K562 (cell line): ENCODE data around the gene C17orf50. TPM values are rescaled to one million over a fixed set of nuclear protein-coding genes. Genes with fewer than 3 reads are reported as not detected.

Experiments
- ATF1 ChIP-seq, 2 experiments: fragments of 450-650 bp in 1 of 2; IDR thresholded peaks; 2 replicates each; pipeline ENCODE4 v1.6.1; 2016; ENCODE audit warnings: missing compliant biosample characterization in 1 of 2, missing genetic modification characterization in 1 of 2
- CHD1 ChIP-seq: fragments of 200-600 bp; sonication (generic); IDR thresholded peaks from one replicate; pipeline ENCODE4 v1.6.1; 2012; ENCODE audit warnings: mild to moderate bottlenecking, moderate library complexity, low read length, inconsistent platforms
- ESRRB ChIP-seq: fragments of 250-450 bp; sonication (Bioruptor Pico); IDR thresholded peaks from 2 replicates; pipeline ENCODE4 v1.5.0; 2020; ENCODE audit warnings: mild to moderate bottlenecking, moderate library complexity, borderline replicate concordance
- MTA1 ChIP-seq: fragments of 450-650 bp; IDR thresholded peaks from 2 replicates; pipeline ENCODE4 v1.6.1; 2017; ENCODE audit warnings: borderline replicate concordance
- MXI1 ChIP-seq: IDR thresholded peaks from 2 replicates; pipeline ENCODE4 v1.6.1; 2011; ENCODE audit warnings: low read depth, mild to moderate bottlenecking, improper control_type of control experiment, low read length
- POLR3A ChIP-seq: IDR thresholded peaks from 2 replicates; pipeline ENCODE4 v1.6.1; 2011; ENCODE audit warnings: borderline replicate concordance, mild to moderate bottlenecking, moderate library complexity; ENCODE audit not compliant: insufficient read length, insufficient read depth; ENCODE audit errors: extremely low read depth
- PRDM10 ChIP-seq: fragments of 450-650 bp; IDR thresholded peaks from 2 replicates; pipeline ENCODE4 v1.6.1; 2018; ENCODE audit not compliant: partially characterized antibody
- RBBP5 ChIP-seq: fragments of 200-600 bp; sonication (generic); IDR thresholded peaks from 2 replicates; pipeline ENCODE4 v1.6.1; 2012; ENCODE audit warnings: borderline replicate concordance, mild to moderate bottlenecking, low read length, control low read depth, inconsistent platforms; ENCODE audit not compliant: insufficient read depth, poor library complexity, severe bottlenecking
- THAP12 ChIP-seq: fragments of 250-450 bp; sonication (Bioruptor Pico); IDR thresholded peaks from 2 replicates; pipeline ENCODE4 v1.9.0; 2021; ENCODE audit warnings: mild to moderate bottlenecking, inconsistent platforms
- ZC3H4 ChIP-seq: sonication (generic); formaldehyde crosslinking; IDR thresholded peaks from 2 replicates; pipeline ENCODE4 v1.9.0; 2021; ENCODE audit warnings: missing genetic modification reagents, borderline replicate concordance
- polyA plus RNA-seq, 8 experiments: library from polyadenylated mRNA; depleted of rRNA in 4 of 8; stranded (reverse) in 5 of 8; unstranded in 3 of 8; fragments of >200 nt; fragmentation: Nextera tagmentation in 2 of 8; fragmentation: Illumina TruSeq in 1 of 8; extraction: Ambion mirVana in 2 of 8; extraction: Trizol in 1 of 8; gene quantifications; 2 replicates each; pipeline versions ENCODE4 v1.2.1 to v1.2.3, GENCODE V29; 2011 to 2014; ENCODE audit warnings: inconsistent platforms in 1 of 8, missing spikeins in 1 of 8
- total RNA-seq, 7 experiments: library from RNA; depleted of rRNA in 6 of 7; stranded (reverse); fragments of >200 nt in 6 of 7; fragmentation: Illumina TruSeq in 2 of 7; extraction: Trizol in 2 of 7; gene quantifications; 2 replicates each; pipeline versions ENCODE4 v1.2.1 to v1.2.3, GENCODE V29; 2011 to 2021; ENCODE audit warnings: low replicate concordance in 1 of 7
- TF ChIP-seq, protein P1 (sequence below): sonication (generic); formaldehyde crosslinking; IDR thresholded peaks from 2 replicates; pipeline ENCODE4 v1.8.0; 2022; ENCODE audit warnings: mild to moderate bottlenecking, low read depth, missing genetic modification reagents
- TF ChIP-seq, protein P2 (sequence below): fragments of 250-450 bp; sonication (Bioruptor Pico); IDR thresholded peaks from 2 replicates; pipeline ENCODE4 v1.4.0; 2020

Gene C17orf50
- total and polyA plus RNA-seq, 9 of the 15 experiments (the other 6 are each of a cell fraction or from before 2014, with no cell fraction given), result not detected

DNA sequence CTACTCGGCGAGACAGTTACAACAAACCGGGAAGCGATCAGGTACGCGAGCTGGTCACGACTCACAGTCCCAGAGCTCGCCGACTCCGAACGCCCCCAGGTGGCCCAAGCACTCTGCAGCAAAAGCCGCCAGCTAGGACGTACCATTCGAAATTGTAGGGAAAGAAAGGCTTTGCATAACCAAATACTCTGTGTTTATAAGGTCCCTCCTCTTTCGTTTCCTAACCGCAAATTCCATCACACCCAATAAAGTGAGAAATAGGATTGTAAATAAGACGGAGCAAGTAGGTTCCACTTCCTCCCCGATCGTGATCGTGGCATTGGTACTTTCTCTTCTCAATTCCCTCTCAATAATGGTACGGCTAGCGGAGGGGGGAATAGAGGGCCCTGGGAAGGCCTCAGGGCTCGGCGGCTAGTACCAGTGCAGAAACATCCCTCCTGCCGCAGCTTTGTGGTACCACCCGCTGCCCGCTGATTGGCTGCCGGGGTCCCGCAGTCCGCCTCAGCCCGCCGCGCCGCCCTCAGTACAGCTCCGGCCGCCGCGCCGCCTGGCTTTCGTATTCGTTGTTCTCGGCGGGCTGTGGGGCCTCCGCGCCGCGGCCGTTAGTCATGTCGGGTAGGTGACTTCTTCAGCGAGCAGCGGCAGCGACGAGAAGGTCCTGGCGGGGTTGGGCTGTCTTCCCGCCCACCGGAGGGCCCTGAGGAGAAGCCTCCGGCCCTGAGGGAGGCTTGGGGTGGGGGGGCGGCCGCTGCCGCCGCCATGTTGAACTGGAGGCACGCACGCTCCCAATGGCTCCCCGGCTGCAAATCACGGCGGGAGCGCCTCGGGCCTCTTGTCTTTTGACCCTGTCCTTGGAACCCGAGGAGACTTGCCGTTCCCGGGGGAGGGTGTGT is 48.5 kb downstream of the C17orf50 start, which contains the start of gene TAF15 (continued):
- TF ChIP-seq PRDM10 (peak; percentile 100), POLR3A (no peak), MXI1 (no peak), ATF1 (CRISPR knock-in tag; IDR thresholded peaks at IDR 0.05) (no peak), ATF1 (tag; IDR thresholded peaks at IDR 0.05) (peak; percentile 82), THAP12 (peak; percentile 62; the same call in 1 of the 2 replicates), ESRRB (CRISPR knock-in tag) (no peak), RBBP5 (peak; percentile 90), ZC3H4 (CRISPR knock-in tag) (no peak), MTA1 (no peak), CHD1 (no peak)
- TF ChIP-seq, protein P1, sequence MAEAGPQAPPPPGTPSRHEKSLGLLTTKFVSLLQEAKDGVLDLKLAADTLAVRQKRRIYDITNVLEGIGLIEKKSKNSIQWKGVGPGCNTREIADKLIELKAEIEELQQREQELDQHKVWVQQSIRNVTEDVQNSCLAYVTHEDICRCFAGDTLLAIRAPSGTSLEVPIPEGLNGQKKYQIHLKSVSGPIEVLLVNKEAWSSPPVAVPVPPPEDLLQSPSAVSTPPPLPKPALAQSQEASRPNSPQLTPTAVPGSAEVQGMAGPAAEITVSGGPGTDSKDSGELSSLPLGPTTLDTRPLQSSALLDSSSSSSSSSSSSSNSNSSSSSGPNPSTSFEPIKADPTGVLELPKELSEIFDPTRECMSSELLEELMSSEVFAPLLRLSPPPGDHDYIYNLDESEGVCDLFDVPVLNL, result no peak
- TF ChIP-seq, protein P2, sequence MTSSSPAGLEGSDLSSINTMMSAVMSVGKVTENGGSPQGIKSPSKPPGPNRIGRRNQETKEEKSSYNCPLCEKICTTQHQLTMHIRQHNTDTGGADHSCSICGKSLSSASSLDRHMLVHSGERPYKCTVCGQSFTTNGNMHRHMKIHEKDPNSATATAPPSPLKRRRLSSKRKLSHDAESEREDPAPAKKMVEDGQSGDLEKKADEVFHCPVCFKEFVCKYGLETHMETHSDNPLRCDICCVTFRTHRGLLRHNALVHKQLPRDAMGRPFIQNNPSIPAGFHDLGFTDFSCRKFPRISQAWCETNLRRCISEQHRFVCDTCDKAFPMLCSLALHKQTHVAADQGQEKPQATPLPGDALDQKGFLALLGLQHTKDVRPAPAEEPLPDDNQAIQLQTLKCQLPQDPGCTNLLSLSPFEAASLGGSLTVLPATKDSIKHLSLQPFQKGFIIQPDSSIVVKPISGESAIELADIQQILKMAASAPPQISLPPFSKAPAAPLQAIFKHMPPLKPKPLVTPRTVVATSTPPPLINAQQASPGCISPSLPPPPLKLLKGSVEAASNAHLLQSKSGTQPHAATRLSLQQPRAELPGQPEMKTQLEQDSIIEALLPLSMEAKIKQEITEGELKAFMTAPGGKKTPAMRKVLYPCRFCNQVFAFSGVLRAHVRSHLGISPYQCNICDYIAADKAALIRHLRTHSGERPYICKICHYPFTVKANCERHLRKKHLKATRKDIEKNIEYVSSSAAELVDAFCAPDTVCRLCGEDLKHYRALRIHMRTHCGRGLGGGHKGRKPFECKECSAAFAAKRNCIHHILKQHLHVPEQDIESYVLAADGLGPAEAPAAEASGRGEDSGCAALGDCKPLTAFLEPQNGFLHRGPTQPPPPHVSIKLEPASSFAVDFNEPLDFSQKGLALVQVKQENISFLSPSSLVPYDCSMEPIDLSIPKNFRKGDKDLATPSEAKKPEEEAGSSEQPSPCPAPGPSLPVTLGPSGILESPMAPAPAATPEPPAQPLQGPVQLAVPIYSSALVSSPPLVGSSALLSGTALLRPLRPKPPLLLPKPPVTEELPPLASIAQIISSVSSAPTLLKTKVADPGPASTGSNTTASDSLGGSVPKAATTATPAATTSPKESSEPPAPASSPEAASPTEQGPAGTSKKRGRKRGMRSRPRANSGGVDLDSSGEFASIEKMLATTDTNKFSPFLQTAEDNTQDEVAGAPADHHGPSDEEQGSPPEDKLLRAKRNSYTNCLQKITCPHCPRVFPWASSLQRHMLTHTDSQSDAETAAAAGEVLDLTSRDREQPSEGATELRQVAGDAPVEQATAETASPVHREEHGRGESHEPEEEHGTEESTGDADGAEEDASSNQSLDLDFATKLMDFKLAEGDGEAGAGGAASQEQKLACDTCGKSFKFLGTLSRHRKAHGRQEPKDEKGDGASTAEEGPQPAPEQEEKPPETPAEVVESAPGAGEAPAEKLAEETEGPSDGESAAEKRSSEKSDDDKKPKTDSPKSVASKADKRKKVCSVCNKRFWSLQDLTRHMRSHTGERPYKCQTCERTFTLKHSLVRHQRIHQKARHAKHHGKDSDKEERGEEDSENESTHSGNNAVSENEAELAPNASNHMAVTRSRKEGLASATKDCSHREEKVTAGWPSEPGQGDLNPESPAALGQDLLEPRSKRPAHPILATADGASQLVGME (CRISPR knock-in tag), result 0 out of 2 replicates have a peak, but pooled peaks have one; percentile 16
